GM12878 (cell line): ENCODE results near the gene ZFP62. TPM values are rescaled to one million over a fixed set of nuclear protein-coding genes. Genes with fewer than 3 reads are reported as not detected.

Experiments used
- ATF3 ChIP-seq: IDR thresholded peaks from 2 replicates; pipeline ENCODE4 v1.6.1; 2011; ENCODE audit warnings: low read depth, mild to moderate bottlenecking, low read length, moderate library complexity, borderline replicate concordance; ENCODE audit errors: extremely low read depth
- EP300 ChIP-seq, 2 experiments: fragments of 150-350 bp in 1 of 2; IDR thresholded peaks; 2 replicates each; pipeline ENCODE4 v1.6.1; 2011 to 2012; ENCODE audit warnings: low read depth in 2 of 2, low read length in 2 of 2, borderline replicate concordance in 1 of 2, improper control_type of control experiment in 1 of 2, inconsistent platforms in 1 of 2; ENCODE audit not compliant: control insufficient read depth in 1 of 2
- ETV6 ChIP-seq, 2 experiments: fragments of 450-650 bp in 1 of 2; IDR thresholded peaks in 1 of 2; conservative IDR thresholded peaks in 1 of 2; 2 replicates each; pipeline ENCODE4 v1.6.1; 2014; ENCODE audit warnings: antibody characterized with exemption in 1 of 2, borderline replicate concordance in 1 of 2, low read depth in 1 of 2, mild to moderate bottlenecking in 1 of 2, moderate library complexity in 1 of 2
- JUNB ChIP-seq: IDR thresholded peaks from 2 replicates; pipeline ENCODE4 v1.6.1; 2016; ENCODE audit warnings: antibody characterized with exemption, mild to moderate bottlenecking
- LARP7 ChIP-seq: fragments of 450-650 bp; IDR thresholded peaks from 2 replicates; pipeline ENCODE4 v1.6.1; 2017; ENCODE audit warnings: mild to moderate bottlenecking
- MTA2 ChIP-seq: fragments of 450-650 bp; IDR thresholded peaks from 2 replicates; pipeline ENCODE4 v1.6.1; 2016; ENCODE audit warnings: low read depth, mild to moderate bottlenecking, moderate library complexity
- MXI1 ChIP-seq: fragments of 150-350 bp; IDR thresholded peaks from 2 replicates; pipeline ENCODE4 v1.6.1; 2011; ENCODE audit warnings: low read depth, mild to moderate bottlenecking, inconsistent platforms, low read length, improper control_type of control experiment
- NFXL1 ChIP-seq: fragments of 450-650 bp; IDR thresholded peaks from 2 replicates; pipeline ENCODE4 v1.6.1; 2017; ENCODE audit warnings: antibody characterized with exemption, mild to moderate bottlenecking, borderline replicate concordance
- REST ChIP-seq: IDR thresholded peaks from 2 replicates; pipeline ENCODE4 v1.6.1; 2012; ENCODE audit warnings: mild to moderate bottlenecking, low read depth, low read length
- SUPT20H ChIP-seq: IDR thresholded peaks from 2 replicates; pipeline ENCODE4 v1.6.1; 2011; ENCODE audit warnings: low read depth, mild to moderate bottlenecking, low read length, moderate library complexity, borderline replicate concordance; ENCODE audit not compliant: control insufficient read depth
- YBX1 ChIP-seq: fragments of 450-650 bp; IDR thresholded peaks from 2 replicates; pipeline ENCODE4 v1.6.1; 2016; ENCODE audit warnings: antibody characterized with exemption
- YY1 ChIP-seq: IDR thresholded peaks from 2 replicates; pipeline ENCODE4 v1.6.1; 2011; ENCODE audit warnings: low read depth, mild to moderate bottlenecking, low read length
- polyA plus RNA-seq, 11 experiments: library from polyadenylated mRNA; depleted of rRNA in 4 of 11; unstranded in 6 of 11; stranded (reverse) in 5 of 11; fragments of >200 nt; fragmentation: Nextera tagmentation in 4 of 11; fragmentation: Illumina TruSeq in 1 of 11; extraction: Ambion mirVana in 4 of 11; extraction: Trizol in 1 of 11; gene quantifications; 1 replicate in 1 of 11; 2 replicates in 10 of 11; pipeline versions ENCODE4 v1.2.1 to v1.2.3, GENCODE V29; 2011 to 2016; ENCODE audit warnings: inconsistent platforms in 2 of 11, missing spikeins in 2 of 11, low read depth in 1 of 11
- total RNA-seq, 4 experiments: library from RNA; depleted of rRNA in 3 of 4; stranded (reverse); fragments of >200 nt in 3 of 4; fragmentation: Illumina TruSeq in 1 of 4; extraction: Trizol in 1 of 4; gene quantifications; 2 replicates each; pipeline versions ENCODE4 v1.2.1 to v1.2.3, GENCODE V29; 2013 to 2021
- TF ChIP-seq, protein P1 (sequence below): IDR thresholded peaks from 2 replicates; pipeline ENCODE4 v1.6.1; 2012; ENCODE audit warnings: low read depth, low read length, improper control_type of control experiment
- TF ChIP-seq, protein P2 (sequence below): fragments of 450-650 bp; IDR thresholded peaks from 2 replicates; pipeline ENCODE4 v1.6.1; 2017; ENCODE audit warnings: mild to moderate bottlenecking, moderate library complexity
- TF ChIP-seq, protein P3 (sequence below): fragments of 450-650 bp; formaldehyde crosslinking; IDR thresholded peaks from 2 replicates; pipeline ENCODE4 v1.4.0; 2022; ENCODE audit warnings: mild to moderate bottlenecking, moderate library complexity

ZFP62 gene
- total and polyA plus RNA-seq, 10 of the 15 experiments (the other 5 are each of a cell fraction or from before 2014, with no cell fraction given) = 9.2 to 39.7 (median 21.1) TPM

- TF ChIP-seq, protein P1, sequence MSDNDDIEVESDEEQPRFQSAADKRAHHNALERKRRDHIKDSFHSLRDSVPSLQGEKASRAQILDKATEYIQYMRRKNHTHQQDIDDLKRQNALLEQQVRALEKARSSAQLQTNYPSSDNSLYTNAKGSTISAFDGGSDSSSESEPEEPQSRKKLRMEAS = no peak; the same call in 1 of the 2 replicates
- TF ChIP-seq LARP7 (peak; percentile 67), NFXL1 (no peak), YBX1 (no peak), YY1 (no peak), MTA2 (0 out of 2 replicates have a peak, but pooled peaks have one; percentile 41), SUPT20H (no peak), ETV6 (conservative IDR thresholded peaks at IDR 0.05 in 1 of 2, IDR thresholded peaks at IDR 0.05 in 1 of 2; ENCODE audit: borderline replicate concordance in 1 of 2, low read depth in 1 of 2) (no peak), ATF3 (peak; percentile 15; the same call in 1 of the 2 replicates), MXI1 (no peak; the same call in 1 of the 2 replicates), REST (no peak), EP300 (IDR thresholded peaks at IDR 0.05; ENCODE audit: borderline replicate concordance in 1 of 2, control insufficient read depth in 1 of 2, low read depth in 2 of 2, low read length in 2 of 2) (0 out of 4 replicates have a peak, but pooled peaks of 1 of the 2 experiments have one; percentile 11), JUNB (no peak)
- TF ChIP-seq, protein P2, sequence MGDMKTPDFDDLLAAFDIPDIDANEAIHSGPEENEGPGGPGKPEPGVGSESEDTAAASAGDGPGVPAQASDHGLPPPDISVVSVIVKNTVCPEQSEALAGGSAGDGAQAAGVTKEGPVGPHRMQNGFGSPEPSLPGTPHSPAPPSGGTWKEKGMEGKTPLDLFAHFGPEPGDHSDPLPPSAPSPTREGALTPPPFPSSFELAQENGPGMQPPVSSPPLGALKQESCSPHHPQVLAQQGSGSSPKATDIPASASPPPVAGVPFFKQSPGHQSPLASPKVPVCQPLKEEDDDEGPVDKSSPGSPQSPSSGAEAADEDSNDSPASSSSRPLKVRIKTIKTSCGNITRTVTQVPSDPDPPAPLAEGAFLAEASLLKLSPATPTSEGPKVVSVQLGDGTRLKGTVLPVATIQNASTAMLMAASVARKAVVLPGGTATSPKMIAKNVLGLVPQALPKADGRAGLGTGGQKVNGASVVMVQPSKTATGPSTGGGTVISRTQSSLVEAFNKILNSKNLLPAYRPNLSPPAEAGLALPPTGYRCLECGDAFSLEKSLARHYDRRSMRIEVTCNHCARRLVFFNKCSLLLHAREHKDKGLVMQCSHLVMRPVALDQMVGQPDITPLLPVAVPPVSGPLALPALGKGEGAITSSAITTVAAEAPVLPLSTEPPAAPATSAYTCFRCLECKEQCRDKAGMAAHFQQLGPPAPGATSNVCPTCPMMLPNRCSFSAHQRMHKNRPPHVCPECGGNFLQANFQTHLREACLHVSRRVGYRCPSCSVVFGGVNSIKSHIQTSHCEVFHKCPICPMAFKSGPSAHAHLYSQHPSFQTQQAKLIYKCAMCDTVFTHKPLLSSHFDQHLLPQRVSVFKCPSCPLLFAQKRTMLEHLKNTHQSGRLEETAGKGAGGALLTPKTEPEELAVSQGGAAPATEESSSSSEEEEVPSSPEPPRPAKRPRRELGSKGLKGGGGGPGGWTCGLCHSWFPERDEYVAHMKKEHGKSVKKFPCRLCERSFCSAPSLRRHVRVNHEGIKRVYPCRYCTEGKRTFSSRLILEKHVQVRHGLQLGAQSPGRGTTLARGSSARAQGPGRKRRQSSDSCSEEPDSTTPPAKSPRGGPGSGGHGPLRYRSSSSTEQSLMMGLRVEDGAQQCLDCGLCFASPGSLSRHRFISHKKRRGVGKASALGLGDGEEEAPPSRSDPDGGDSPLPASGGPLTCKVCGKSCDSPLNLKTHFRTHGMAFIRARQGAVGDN = 0 out of 2 replicates have a peak, but pooled peaks have one; percentile 50
- TF ChIP-seq, protein P3, sequence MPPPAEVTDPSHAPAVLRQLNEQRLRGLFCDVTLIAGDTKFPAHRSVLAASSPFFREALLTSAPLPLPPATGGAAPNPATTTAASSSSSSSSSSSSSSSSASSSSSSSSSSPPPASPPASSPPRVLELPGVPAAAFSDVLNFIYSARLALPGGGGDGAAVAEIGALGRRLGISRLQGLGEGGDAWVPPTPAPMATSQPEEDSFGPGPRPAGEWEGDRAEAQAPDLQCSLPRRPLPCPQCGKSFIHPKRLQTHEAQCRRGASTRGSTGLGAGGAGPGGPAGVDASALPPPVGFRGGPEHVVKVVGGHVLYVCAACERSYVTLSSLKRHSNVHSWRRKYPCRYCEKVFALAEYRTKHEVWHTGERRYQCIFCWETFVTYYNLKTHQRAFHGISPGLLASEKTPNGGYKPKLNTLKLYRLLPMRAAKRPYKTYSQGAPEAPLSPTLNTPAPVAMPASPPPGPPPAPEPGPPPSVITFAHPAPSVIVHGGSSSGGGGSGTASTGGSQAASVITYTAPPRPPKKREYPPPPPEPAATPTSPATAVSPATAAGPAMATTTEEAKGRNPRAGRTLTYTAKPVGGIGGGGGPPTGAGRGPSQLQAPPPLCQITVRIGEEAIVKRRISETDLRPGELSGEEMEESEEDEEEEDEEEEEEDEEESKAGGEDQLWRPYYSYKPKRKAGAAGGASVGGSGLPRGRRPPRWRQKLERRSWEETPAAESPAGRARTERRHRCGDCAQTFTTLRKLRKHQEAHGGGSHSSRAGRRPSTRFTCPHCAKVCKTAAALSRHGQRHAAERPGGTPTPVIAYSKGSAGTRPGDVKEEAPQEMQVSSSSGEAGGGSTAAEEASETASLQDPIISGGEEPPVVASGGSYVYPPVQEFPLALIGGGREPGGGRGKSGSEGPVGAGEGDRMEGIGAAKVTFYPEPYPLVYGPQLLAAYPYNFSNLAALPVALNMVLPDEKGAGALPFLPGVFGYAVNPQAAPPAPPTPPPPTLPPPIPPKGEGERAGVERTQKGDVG (CRISPR knock-in tag) = no peak
These were observed at the start of gene ZFP62 (continued) for GRCh38 chr5:180860887-180861822.
